GM12878 (cell line): Measurements from ENCODE around the gene PCGF1. TPM values are rescaled to one million over a fixed set of nuclear protein-coding genes. Genes with fewer than 3 reads are reported as not detected.

Experiments used
- ATF7 ChIP-seq: fragments of 450-650 bp; IDR thresholded peaks from 2 replicates; pipeline ENCODE4 v1.6.1; 2016; ENCODE audit warnings: low read depth, mild to moderate bottlenecking
- ETV6 ChIP-seq, 2 experiments: fragments of 450-650 bp in 1 of 2; IDR thresholded peaks in 1 of 2; conservative IDR thresholded peaks in 1 of 2; 2 replicates each; pipeline ENCODE4 v1.6.1; 2014; ENCODE audit warnings: antibody characterized with exemption in 1 of 2, borderline replicate concordance in 1 of 2, low read depth in 1 of 2, mild to moderate bottlenecking in 1 of 2, moderate library complexity in 1 of 2
- MEF2B ChIP-seq: fragments of 450-650 bp; IDR thresholded peaks from 2 replicates; pipeline ENCODE4 v1.6.1; 2018; ENCODE audit warnings: mild to moderate bottlenecking, moderate library complexity; ENCODE audit not compliant: partially characterized antibody, poor library complexity, severe bottlenecking
- MYB ChIP-seq: fragments of 150-350 bp; IDR thresholded peaks from 2 replicates; pipeline ENCODE4 v1.6.1; 2014; ENCODE audit warnings: mild to moderate bottlenecking, low read depth, low read length, borderline replicate concordance
- POLR2AphosphoS2 ChIP-seq: IDR thresholded peaks from 2 replicates; pipeline ENCODE4 v1.6.1; 2011; ENCODE audit warnings: low read depth, mild to moderate bottlenecking, low read length, improper control_type of control experiment, moderate library complexity
- RAD21 ChIP-seq: IDR thresholded peaks from 2 replicates; pipeline ENCODE4 v1.6.1; 2011; ENCODE audit warnings: mild to moderate bottlenecking, low read depth, low read length, moderate library complexity; ENCODE audit not compliant: insufficient read depth
- SIX5 ChIP-seq: IDR thresholded peaks from 2 replicates; pipeline ENCODE4 v1.6.1; 2011; ENCODE audit warnings: mild to moderate bottlenecking, low read depth, low read length, moderate library complexity; ENCODE audit not compliant: severe bottlenecking
- SMARCA5 ChIP-seq: fragments of 450-650 bp; IDR thresholded peaks from 2 replicates; pipeline ENCODE4 v1.6.1; 2017; ENCODE audit warnings: mild to moderate bottlenecking
- SMC3 ChIP-seq: IDR thresholded peaks from 2 replicates; pipeline ENCODE4 v1.6.1; 2011; ENCODE audit warnings: low read length, improper control_type of control experiment, borderline replicate concordance
- TCF7 ChIP-seq: IDR thresholded peaks from 2 replicates; pipeline ENCODE4 v1.6.1; 2014; ENCODE audit warnings: antibody characterized with exemption, borderline replicate concordance
- ZBED1 ChIP-seq: IDR thresholded peaks from 2 replicates; pipeline ENCODE4 v1.6.1; 2016; ENCODE audit warnings: borderline replicate concordance
- polyA plus RNA-seq, 11 experiments: library from polyadenylated mRNA; depleted of rRNA in 4 of 11; unstranded in 6 of 11; stranded (reverse) in 5 of 11; fragments of >200 nt; fragmentation: Nextera tagmentation in 4 of 11; fragmentation: Illumina TruSeq in 1 of 11; extraction: Ambion mirVana in 4 of 11; extraction: Trizol in 1 of 11; gene quantifications; 1 replicate in 1 of 11; 2 replicates in 10 of 11; pipeline versions ENCODE4 v1.2.1 to v1.2.3, GENCODE V29; 2011 to 2016; ENCODE audit warnings: inconsistent platforms in 2 of 11, missing spikeins in 2 of 11, low read depth in 1 of 11
- total RNA-seq, 4 experiments: library from RNA; depleted of rRNA in 3 of 4; stranded (reverse); fragments of >200 nt in 3 of 4; fragmentation: Illumina TruSeq in 1 of 4; extraction: Trizol in 1 of 4; gene quantifications; 2 replicates each; pipeline versions ENCODE4 v1.2.1 to v1.2.3, GENCODE V29; 2013 to 2021
- TF ChIP-seq, protein P1 (sequence below): IDR thresholded peaks from 2 replicates; pipeline ENCODE4 v1.6.1; 2011; ENCODE audit warnings: mild to moderate bottlenecking, low read depth, low read length, moderate library complexity; ENCODE audit not compliant: insufficient replicate concordance
- TF ChIP-seq, protein P2 (sequence below): fragments of 450-650 bp; formaldehyde crosslinking; IDR thresholded peaks from 2 replicates; pipeline ENCODE4 v1.5.0; 2022; ENCODE audit warnings: mild to moderate bottlenecking, missing genetic modification characterization
- TF ChIP-seq, protein P3 (sequence below): IDR thresholded peaks from 2 replicates; pipeline ENCODE4 v1.6.1; 2012; ENCODE audit warnings: low read depth, low read length, improper control_type of control experiment
- TF ChIP-seq, protein P4 (sequence below): fragments of 450-650 bp; IDR thresholded peaks from 2 replicates; pipeline ENCODE4 v1.6.1; 2017; ENCODE audit warnings: low read depth, mild to moderate bottlenecking, moderate library complexity
- TF ChIP-seq, protein P5 (sequence below): fragments of 450-650 bp; IDR thresholded peaks from 2 replicates; pipeline ENCODE4 v1.6.1; 2017; ENCODE audit warnings: borderline replicate concordance

Gene PCGF1
- total and polyA plus RNA-seq, 10 of the 15 experiments (the other 5 are each of a cell fraction or from before 2014, with no cell fraction given), result 23.1 to 50.8 (median 27.4) TPM

DNA sequence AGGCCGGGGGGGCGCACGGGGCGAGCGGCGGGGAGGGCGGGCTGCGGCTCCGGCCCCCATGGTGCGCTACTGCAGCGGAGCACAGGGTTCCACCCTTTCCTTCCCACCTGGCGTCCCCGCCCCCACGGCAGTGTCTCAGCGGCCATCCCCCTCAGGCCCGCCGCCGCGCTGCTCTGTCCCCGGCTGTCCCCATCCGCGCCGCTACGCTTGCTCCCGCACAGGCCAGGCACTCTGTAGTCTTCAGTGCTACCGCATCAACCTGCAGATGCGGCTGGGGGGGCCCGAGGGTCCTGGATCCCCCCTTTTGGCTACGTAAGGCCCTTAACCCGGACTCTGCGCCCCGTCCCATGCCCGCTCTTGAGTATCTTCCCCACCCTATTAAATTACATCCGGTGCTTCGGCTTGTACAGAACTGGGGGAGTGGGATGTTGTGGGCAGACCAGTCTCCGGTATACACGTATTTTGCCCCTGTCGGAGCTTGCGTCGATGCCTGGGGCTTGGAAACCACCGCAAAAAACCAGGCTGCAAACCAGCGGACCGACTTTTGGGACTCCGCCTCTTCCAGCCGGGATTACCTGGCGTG, 49.9 kb downstream of the PCGF1 start (continued):
- TF ChIP-seq, protein P1, sequence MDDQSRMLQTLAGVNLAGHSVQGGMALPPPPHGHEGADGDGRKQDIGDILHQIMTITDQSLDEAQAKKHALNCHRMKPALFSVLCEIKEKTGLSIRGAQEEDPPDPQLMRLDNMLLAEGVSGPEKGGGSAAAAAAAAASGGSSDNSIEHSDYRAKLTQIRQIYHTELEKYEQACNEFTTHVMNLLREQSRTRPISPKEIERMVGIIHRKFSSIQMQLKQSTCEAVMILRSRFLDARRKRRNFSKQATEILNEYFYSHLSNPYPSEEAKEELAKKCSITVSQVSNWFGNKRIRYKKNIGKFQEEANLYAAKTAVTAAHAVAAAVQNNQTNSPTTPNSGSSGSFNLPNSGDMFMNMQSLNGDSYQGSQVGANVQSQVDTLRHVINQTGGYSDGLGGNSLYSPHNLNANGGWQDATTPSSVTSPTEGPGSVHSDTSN, result no peak
- TF ChIP-seq SMC3 (no peak), ETV6 (conservative IDR thresholded peaks at IDR 0.05 in 1 of 2, IDR thresholded peaks at IDR 0.05 in 1 of 2; ENCODE audit: borderline replicate concordance in 1 of 2, low read depth in 1 of 2) (0 out of 4 replicates have a peak, but pooled peaks of 1 of the 2 experiments have one; percentile 15), MYB (no peak), POLR2AphosphoS2 (no peak), MEF2B (peak; percentile 54), SIX5 (no peak), ZBED1 (peak; percentile 12; the same call in 1 of the 2 replicates), SMARCA5 (peak; percentile 88; the same call in 1 of the 2 replicates), TCF7 (no peak), ATF7 (peak; percentile 76; the same call in 1 of the 2 replicates), RAD21 (no peak)
- TF ChIP-seq, protein P2, sequence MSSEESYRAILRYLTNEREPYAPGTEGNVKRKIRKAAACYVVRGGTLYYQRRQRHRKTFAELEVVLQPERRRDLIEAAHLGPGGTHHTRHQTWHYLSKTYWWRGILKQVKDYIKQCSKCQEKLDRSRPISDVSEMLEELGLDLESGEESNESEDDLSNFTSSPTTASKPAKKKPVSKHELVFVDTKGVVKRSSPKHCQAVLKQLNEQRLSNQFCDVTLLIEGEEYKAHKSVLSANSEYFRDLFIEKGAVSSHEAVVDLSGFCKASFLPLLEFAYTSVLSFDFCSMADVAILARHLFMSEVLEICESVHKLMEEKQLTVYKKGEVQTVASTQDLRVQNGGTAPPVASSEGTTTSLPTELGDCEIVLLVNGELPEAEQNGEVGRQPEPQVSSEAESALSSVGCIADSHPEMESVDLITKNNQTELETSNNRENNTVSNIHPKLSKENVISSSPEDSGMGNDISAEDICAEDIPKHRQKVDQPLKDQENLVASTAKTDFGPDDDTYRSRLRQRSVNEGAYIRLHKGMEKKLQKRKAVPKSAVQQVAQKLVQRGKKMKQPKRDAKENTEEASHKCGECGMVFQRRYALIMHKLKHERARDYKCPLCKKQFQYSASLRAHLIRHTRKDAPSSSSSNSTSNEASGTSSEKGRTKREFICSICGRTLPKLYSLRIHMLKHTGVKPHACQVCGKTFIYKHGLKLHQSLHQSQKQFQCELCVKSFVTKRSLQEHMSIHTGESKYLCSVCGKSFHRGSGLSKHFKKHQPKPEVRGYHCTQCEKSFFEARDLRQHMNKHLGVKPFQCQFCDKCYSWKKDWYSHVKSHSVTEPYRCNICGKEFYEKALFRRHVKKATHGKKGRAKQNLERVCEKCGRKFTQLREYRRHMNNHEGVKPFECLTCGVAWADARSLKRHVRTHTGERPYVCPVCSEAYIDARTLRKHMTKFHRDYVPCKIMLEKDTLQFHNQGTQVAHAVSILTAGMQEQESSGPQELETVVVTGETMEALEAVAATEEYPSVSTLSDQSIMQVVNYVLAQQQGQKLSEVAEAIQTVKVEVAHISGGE (CRISPR knock-in tag), result peak; percentile 58
- TF ChIP-seq, protein P3, sequence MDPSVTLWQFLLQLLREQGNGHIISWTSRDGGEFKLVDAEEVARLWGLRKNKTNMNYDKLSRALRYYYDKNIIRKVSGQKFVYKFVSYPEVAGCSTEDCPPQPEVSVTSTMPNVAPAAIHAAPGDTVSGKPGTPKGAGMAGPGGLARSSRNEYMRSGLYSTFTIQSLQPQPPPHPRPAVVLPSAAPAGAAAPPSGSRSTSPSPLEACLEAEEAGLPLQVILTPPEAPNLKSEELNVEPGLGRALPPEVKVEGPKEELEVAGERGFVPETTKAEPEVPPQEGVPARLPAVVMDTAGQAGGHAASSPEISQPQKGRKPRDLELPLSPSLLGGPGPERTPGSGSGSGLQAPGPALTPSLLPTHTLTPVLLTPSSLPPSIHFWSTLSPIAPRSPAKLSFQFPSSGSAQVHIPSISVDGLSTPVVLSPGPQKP, result no peak
- TF ChIP-seq, protein P4, sequence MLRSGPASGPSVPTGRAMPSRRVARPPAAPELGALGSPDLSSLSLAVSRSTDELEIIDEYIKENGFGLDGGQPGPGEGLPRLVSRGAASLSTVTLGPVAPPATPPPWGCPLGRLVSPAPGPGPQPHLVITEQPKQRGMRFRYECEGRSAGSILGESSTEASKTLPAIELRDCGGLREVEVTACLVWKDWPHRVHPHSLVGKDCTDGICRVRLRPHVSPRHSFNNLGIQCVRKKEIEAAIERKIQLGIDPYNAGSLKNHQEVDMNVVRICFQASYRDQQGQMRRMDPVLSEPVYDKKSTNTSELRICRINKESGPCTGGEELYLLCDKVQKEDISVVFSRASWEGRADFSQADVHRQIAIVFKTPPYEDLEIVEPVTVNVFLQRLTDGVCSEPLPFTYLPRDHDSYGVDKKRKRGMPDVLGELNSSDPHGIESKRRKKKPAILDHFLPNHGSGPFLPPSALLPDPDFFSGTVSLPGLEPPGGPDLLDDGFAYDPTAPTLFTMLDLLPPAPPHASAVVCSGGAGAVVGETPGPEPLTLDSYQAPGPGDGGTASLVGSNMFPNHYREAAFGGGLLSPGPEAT, result peak; percentile 88
- TF ChIP-seq, protein P5, sequence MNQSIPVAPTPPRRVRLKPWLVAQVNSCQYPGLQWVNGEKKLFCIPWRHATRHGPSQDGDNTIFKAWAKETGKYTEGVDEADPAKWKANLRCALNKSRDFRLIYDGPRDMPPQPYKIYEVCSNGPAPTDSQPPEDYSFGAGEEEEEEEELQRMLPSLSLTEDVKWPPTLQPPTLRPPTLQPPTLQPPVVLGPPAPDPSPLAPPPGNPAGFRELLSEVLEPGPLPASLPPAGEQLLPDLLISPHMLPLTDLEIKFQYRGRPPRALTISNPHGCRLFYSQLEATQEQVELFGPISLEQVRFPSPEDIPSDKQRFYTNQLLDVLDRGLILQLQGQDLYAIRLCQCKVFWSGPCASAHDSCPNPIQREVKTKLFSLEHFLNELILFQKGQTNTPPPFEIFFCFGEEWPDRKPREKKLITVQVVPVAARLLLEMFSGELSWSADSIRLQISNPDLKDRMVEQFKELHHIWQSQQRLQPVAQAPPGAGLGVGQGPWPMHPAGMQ, result no peak
